HG02840 (cell line): ENCODE results near the gene NKX2-8.
"Not testable (repeated sequence)": the region's sequence is repeated elsewhere in the genome, so short reads cannot be mapped to it uniquely, and the experiment has no call there.

ENCODE experiments used
- ATAC-seq: cut with Tn5 transposase; IDR thresholded peaks from one replicate; pipeline ENCODE4 v1.9.1; 2021; ENCODE audit warnings: mild to moderate bottlenecking, moderate library complexity, moderate number of reproducible peaks; ENCODE audit not compliant: unreplicated experiment, low FRiP score

Gene NKX2-8

DNA sequence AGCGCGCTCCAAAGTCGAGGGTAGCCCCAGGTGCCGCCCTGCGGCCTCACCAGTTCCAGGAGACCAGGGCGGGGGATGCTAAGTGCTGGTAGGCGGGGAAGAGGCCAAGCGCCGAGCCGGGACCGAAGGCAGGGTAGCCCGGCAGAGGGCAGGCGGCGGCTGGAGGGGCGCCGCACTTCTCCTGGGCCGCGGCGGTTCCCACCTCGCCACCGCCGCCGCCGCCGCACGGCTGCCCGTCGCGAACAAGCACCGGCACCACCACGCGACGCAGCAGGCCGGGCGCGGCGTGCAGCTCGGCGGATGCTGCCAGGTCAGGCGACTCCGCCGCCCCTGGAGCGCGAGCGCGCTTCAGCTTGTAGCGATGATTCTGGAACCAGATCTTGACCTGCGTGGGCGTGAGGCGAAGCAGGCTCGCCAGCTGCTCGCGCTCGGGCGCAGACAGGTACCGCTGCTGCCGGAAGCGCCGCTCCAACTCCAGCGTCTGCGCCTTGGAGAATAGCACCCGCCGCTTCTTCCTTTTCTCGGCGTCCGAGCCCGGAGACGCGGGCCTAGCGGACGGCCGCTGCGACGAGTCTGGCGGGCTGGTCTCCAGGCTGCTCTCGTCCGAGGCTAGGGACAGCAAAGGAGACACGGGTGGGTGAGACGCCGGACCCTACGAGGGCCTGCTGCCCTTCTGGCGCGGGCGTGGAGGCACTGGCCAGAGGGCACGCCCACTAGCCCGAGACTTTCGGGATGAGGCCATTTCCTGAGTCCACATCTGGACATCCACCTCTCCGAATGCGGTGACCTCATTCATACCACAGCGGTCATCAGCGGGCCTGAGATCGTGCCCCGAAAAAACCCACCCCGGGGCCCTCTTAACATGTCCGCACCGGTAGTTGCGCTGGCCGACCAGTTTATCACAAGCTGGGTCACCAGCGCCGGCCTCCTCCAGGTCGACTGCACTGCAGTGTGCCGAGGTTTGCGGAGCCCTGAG, 1.3 kb downstream of the NKX2-8 start:
- ATAC-seq = no peak

DNA sequence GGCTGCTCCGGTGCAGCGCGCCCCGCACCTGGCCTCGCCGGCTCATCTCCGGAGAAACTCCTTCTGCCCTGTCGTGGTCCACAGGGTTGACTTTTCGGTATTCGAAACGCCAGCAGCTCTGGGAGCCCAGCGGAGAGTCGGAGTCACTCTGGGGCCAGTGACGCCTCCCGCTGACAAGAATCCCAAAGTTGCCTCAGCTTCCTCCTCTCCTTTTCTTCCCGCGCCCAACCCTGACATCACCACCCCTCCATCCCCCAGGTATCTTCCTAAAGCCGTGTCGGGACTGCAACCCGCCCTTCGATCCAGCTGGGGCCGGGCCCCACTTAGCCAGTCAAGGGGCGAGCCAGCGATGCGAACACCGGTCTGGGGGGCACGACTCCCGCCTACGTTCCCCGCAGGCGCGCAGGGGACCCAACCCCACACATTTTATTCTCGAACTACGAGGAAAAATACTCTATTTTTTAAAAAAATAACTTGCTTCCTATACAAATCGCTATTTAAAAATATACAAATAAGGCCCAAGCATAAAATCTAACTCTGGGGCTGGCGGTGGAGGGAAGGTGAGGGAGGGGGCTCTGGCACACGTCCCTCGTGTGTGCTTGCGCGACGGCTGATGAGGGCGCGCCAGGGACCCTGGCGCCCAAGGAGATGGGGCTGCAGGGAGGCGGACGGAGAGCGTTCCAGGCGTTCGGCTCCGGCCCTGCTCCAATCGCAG, 2.1 kb downstream of the NKX2-8 start:
- no peak for ATAC-seq

DNA sequence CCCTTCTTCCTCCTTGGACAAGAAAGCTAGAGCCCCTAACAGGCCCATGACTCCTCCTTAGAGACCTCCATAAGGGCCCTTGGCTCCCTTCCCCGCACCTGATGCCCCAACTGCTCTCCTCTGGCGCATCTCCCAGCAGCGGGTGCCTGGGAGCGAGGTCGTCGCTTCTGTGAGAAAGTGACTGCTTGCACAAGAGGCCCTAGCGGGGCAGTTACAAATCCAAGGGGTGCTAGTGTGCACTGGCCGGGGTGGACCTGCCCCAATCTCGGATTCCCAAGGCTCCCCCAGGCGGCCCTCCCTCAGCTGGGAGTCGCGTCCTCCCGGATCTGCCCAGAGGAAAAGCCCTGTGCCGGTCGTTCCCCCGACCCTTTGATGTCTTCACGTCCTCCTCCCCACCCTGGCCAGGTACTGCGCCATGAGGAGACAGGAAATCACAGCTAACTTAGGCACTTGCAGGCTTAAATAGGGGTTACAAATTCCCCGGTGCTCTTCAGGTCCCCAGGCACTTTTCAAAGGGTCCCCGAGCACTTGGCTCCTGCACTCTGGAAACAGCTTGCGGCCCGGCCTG, 2.8 kb downstream of the NKX2-8 start:
- no peak for ATAC-seq

- ATAC-seq = no peak
Measured at GRCh38 chr14:36579001-36579555, 3.3 kb downstream of the NKX2-8 start.

DNA sequence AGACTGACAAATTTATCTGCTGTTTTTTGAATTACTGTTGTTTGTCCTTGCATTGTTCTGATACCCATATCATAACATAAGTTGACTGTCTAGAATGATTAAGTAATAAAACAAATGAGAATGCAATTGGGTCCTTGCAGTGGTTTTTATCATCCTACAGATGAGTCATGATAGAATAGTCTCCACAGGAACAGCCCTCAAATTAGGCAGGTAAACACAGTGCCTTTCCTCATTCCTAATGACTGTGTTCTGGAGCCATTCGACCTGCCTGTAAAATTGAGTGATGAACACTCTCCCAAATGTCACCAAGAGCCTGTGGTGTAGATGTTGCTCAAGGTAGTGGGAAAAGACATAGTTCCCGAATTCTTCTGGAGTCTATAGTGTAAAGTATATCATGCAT, 12.3 kb downstream of the NKX2-8 start:
- ATAC-seq = no peak

GRCh38 chr14:36556811-36557433, 25.5 kb downstream of the NKX2-8 start:
- ATAC-seq = no peak

GRCh38 chr14:36555998-36556743, 26.2 kb downstream of the NKX2-8 start:
- ATAC-seq = no peak

DNA sequence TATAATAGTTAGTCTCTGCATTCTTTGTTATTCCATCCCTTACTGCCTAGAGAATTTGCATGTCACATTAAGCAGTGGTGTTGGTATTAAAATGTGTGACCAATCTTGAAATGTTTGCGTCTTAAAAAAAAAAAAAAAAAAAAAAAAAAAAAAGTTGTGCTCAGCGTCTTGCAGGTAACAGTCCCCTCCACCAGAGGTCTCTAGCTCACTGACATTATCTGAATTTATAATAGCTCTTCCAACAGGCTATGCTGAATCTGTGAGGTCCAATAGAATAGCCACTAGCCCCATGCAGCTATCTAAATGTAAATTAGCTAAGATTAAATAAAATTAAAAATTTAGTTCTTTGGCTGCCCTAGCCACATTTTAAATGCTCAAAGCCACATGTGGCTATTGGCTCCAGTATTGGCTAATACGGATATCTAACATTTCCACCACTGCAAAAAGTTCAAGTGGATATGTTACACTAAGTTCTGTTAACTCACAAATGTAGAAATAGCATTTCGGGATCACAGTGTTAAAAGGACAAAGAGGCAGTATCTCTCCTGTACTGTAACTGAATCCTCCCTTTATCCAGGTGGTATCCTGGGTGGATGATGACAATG, 28.7 kb downstream of the NKX2-8 start:
- ATAC-seq = no peak

- no peak for ATAC-seq
Measured at GRCh38 chr14:36550899-36551298, 31.5 kb downstream of the NKX2-8 start.

GRCh38 chr14:36544280-36544679, 38.1 kb downstream of the NKX2-8 start:
- not testable (repeated sequence) for ATAC-seq

DNA sequence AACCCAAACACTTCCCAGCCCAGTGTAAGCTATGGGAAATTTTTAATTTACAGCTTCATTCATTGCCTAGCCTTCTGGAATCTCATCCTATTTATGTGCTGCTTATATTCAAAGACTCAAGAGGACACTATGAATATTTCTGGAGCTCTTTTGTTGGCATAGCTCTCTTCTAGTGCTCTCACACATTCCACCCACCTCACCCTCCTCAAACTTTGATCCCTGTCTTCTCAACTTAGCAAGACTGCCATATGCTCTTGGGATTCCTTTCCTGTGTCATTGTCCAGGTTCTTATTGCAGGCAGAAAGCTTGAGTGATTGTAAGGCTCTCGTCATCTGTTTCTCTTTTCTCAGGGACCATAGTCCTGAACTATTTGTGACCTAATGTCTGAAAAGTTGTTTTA, 44.4 kb downstream of the NKX2-8 start:
- ATAC-seq = no peak
